Upper lobe of right lung (tissue), 1 donor: ENCODE results near the gene OGFRL1. TPM values are rescaled to one million over a fixed set of nuclear protein-coding genes. Genes with fewer than 3 reads are reported as not detected.
A peak's percentile ranks its signal among the peaks of the same experiment; 100 is the strongest.

Source experiments
- ATAC-seq: fragments of 200-7000 bp; cut with Tn5 transposase; one replicate; pipeline ENCODE4 v1.9.1; 2020; ENCODE audit warnings: mild to moderate bottlenecking, moderate library complexity
- DNase-seq: peaks from one replicate; pipeline ENCODE4 v3.0.0-alpha.2; 2020
- H3K27ac ChIP-seq: fragments of 200-600 bp; one replicate; pipeline ENCODE4 v1.8.0; 2022
- H3K27me3 ChIP-seq: fragments of 200-600 bp; one replicate; pipeline ENCODE4 v1.8.0; 2022; ENCODE audit warnings: mild to moderate bottlenecking
- H3K36me3 ChIP-seq: fragments of 200-600 bp; one replicate; pipeline ENCODE4 v1.8.0; 2022
- H3K4me1 ChIP-seq: fragments of 200-600 bp; one replicate; pipeline ENCODE4 v1.8.0; 2022
- H3K4me3 ChIP-seq: fragments of 200-600 bp; one replicate; pipeline ENCODE4 v1.8.0; 2022; ENCODE audit warnings: mild to moderate bottlenecking
- H3K9me3 ChIP-seq: fragments of 200-600 bp; one replicate; pipeline ENCODE4 v1.8.0; 2022
- intact Hi-C: fragments of 100-400 bp; cut with DNase I; formaldehyde crosslinking; loops from one replicate; pipeline ENCODE4 v1.11.0; 2022
- total RNA-seq: library from RNA; stranded (reverse); fragmentation: NEBNext Ultra II Directional; extraction: Animal tissue kit (Norgen Biotek cat#: 25700); gene quantifications from one replicate; pipeline ENCODE4 v1.2.1, GENCODE V29; 2021
- TF ChIP-seq, protein P1 (sequence below): fragments of 200-600 bp; IDR thresholded peaks from one replicate; pipeline ENCODE4 v1.8.0; 2022; ENCODE audit warnings: antibody characterized with exemption
- donor health status: DM: no; HTN: yes; CAD: no; lungs with severe emphysema.

The OGFRL1 gene
- total RNA-seq, 1 donor from 2014 or later = 29.0 TPM

DNA sequence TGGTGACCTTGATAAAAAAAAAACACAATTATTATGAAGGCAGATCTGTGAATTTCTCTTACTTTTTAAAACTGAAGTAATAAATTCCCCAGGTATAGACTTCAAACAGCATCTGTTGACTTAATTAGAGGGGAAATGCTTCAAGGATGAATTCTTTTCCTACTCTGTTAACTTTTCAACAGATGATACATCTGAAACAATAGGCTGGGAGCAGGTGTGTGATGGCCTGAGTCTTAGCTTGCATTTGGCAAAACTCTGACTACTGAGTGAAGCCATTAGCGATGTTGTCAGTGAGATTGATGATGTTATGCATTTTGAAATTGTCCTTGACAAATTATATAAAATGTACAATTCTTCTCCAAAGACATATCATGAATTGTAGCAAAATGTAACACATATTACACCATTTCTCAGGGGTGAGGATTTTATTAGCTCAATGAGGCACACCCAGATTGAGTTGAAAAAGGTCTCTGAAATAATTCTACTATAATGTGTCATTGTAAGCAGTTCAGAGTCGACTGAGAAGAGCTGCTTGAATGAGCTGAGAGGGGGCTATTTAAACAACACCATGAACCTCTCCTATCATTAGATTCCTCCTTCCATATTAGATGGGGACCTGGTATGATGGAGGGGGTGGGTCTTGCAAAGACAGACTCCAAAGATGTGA is 39.6 kb upstream of the OGFRL1 start:
- H3K27me3 ChIP-seq = no peaks in the 10 kb centered on the region
- no peak overlapping the region for H3K27ac ChIP-seq
- TF ChIP-seq, protein P1, sequence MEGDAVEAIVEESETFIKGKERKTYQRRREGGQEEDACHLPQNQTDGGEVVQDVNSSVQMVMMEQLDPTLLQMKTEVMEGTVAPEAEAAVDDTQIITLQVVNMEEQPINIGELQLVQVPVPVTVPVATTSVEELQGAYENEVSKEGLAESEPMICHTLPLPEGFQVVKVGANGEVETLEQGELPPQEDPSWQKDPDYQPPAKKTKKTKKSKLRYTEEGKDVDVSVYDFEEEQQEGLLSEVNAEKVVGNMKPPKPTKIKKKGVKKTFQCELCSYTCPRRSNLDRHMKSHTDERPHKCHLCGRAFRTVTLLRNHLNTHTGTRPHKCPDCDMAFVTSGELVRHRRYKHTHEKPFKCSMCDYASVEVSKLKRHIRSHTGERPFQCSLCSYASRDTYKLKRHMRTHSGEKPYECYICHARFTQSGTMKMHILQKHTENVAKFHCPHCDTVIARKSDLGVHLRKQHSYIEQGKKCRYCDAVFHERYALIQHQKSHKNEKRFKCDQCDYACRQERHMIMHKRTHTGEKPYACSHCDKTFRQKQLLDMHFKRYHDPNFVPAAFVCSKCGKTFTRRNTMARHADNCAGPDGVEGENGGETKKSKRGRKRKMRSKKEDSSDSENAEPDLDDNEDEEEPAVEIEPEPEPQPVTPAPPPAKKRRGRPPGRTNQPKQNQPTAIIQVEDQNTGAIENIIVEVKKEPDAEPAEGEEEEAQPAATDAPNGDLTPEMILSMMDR = no peak
- ATAC-seq = no peak
- H3K36me3 ChIP-seq = no peaks in the 10 kb centered on the region
- DNase-seq = no peak
- H3K4me3 ChIP-seq = no peak overlapping the region
- peaks cover 23% of the 10 kb centered on the region for H3K4me1 ChIP-seq
- intact Hi-C loops = no loop called here
- H3K9me3 ChIP-seq = no peaks in the 10 kb centered on the region

- intact Hi-C loops = no loop called here
- Histone ChIP-seq H3K27me3 (no peaks in the 10 kb centered on the region), H3K4me3 (no peak overlapping the region), H3K36me3 (no peaks in the 10 kb centered on the region), H3K27ac (peak overlapping the region; percentile 64), H3K9me3 (no peaks in the 10 kb centered on the region), H3K4me1 (peaks cover 23% of the 10 kb centered on the region)
- TF ChIP-seq, protein P1 = no peak
- peak; percentile 84 for ATAC-seq
- DNase-seq = no peak
These were observed 38.5 kb upstream of the OGFRL1 start for GRCh38 chr6:71250099-71250602.

- H3K36me3 ChIP-seq = no peaks in the 10 kb centered on the region
- ATAC-seq (no peak), DNase-seq (no peak)
- H3K4me1 ChIP-seq = peaks cover 23% of the 10 kb centered on the region
- intact Hi-C loops = no loop called here
- no peak overlapping the region for H3K4me3 ChIP-seq
- H3K27me3 ChIP-seq = no peaks in the 10 kb centered on the region
- no peak overlapping the region for H3K27ac ChIP-seq
- H3K9me3 ChIP-seq = no peaks in the 10 kb centered on the region
- TF ChIP-seq, protein P1 = no peak
These were observed 36.2 kb upstream of the OGFRL1 start for GRCh38 chr6:71252410-71252809.

DNA sequence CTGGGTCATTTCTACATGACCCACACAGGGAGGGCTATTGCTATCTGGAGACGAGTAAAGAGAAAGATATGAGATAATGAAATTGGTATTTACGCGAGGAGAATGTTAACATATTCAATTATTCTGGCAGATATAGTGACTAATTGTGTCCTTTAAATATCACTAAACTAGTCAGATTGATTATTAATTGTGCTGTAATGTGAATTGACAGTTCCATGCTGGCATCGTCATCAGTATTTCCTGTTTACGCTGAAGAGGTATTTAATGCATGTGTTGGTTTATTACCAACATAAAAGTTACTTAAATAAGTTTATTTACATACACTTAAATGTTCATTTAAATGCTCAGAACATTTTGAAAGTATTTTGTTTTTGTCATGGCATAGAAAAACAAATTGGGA is 35.7 kb upstream of the OGFRL1 start:
- H3K36me3 ChIP-seq = no peaks in the 10 kb centered on the region
- no peak overlapping the region for H3K4me3 ChIP-seq
- H3K27me3 ChIP-seq = no peaks in the 10 kb centered on the region
- H3K27ac ChIP-seq = no peak overlapping the region
- H3K9me3 ChIP-seq = no peaks in the 10 kb centered on the region
- DNase-seq (no peak), ATAC-seq (no peak)
- peaks cover 23% of the 10 kb centered on the region for H3K4me1 ChIP-seq
- TF ChIP-seq, protein P1 = no peak
- intact Hi-C loops = no loop called here

GRCh38 chr6:71254323-71254722 is 34.3 kb upstream of the OGFRL1 start:
- H3K27me3 ChIP-seq = no peaks in the 10 kb centered on the region
- H3K4me1 ChIP-seq = peaks cover 17% of the 10 kb centered on the region
- no peak overlapping the region for H3K27ac ChIP-seq
- DNase-seq = no peak
- intact Hi-C loops = no loop called here
- no peak overlapping the region for H3K4me3 ChIP-seq
- ATAC-seq = no peak
- no peaks in the 10 kb centered on the region for H3K36me3 ChIP-seq
- TF ChIP-seq, protein P1 = no peak
- H3K9me3 ChIP-seq = no peaks in the 10 kb centered on the region
